Measurements from ENCODE around the gene TEAD4. TPM values are rescaled to one million over a fixed set of nuclear protein-coding genes. Genes with fewer than 3 reads are reported as not detected.

Gene TEAD4
- total RNA-seq (ENCODE audit: insufficient read depth, low replicate concordance), result 2.4 TPM

- peak; percentile 73 for DNase-seq (ENCODE audit: low spot score)
Observed at GRCh38 chr12:2959192-2959504, at the start of gene TEAD4. Gene TEAD4 (plus strand): TSS chr12:2959397.

GRCh38 chr12:2912216-2912575 is 47.0 kb upstream of the TEAD4 start:
- no peak for DNase-seq (ENCODE audit: low spot score)

GRCh38 chr12:2919249-2919648 is 39.9 kb upstream of the TEAD4 start:
- no peak for DNase-seq (ENCODE audit: low spot score)

- no peak for DNase-seq (ENCODE audit: low spot score)
Observed at GRCh38 chr12:2922329-2922728, 36.9 kb upstream of the TEAD4 start.

GRCh38 chr12:2923057-2923456 is 36.1 kb upstream of the TEAD4 start:
- no peak for DNase-seq (ENCODE audit: low spot score)

GRCh38 chr12:2924019-2924418 is 35.2 kb upstream of the TEAD4 start:
- DNase-seq (ENCODE audit: low spot score), result no peak

- DNase-seq (ENCODE audit: low spot score), result no peak
Observed at GRCh38 chr12:2925322-2925995, 33.7 kb upstream of the TEAD4 start.

GRCh38 chr12:2930865-2931264 is 28.3 kb upstream of the TEAD4 start:
- no peak for DNase-seq (ENCODE audit: low spot score)

- no peak for DNase-seq (ENCODE audit: low spot score)
Observed at GRCh38 chr12:2933586-2933985, 25.6 kb upstream of the TEAD4 start.

- no peak for DNase-seq (ENCODE audit: low spot score)
Observed at GRCh38 chr12:2934371-2934770, 24.8 kb upstream of the TEAD4 start.

- no peak for DNase-seq (ENCODE audit: low spot score)
Observed at GRCh38 chr12:2936301-2936700, 22.9 kb upstream of the TEAD4 start.

GRCh38 chr12:2937500-2937899 is 21.7 kb upstream of the TEAD4 start:
- no peak for DNase-seq (ENCODE audit: low spot score)

GRCh38 chr12:2939191-2939590 is 20.0 kb upstream of the TEAD4 start:
- DNase-seq (ENCODE audit: low spot score), result no peak

- DNase-seq (ENCODE audit: low spot score), result no peak
Observed at GRCh38 chr12:2940564-2940963, 18.6 kb upstream of the TEAD4 start.

- no peak for DNase-seq (ENCODE audit: low spot score)
Observed at GRCh38 chr12:2941524-2941923, 17.7 kb upstream of the TEAD4 start.

- DNase-seq (ENCODE audit: low spot score), result no peak
Observed at GRCh38 chr12:2944401-2945047, 14.7 kb upstream of the TEAD4 start.

- DNase-seq (ENCODE audit: low spot score), result no peak
Observed at GRCh38 chr12:2949411-2949810, 9.8 kb upstream of the TEAD4 start.

GRCh38 chr12:2955888-2956287 is 3.3 kb upstream of the TEAD4 start:
- DNase-seq (ENCODE audit: low spot score), result no peak

- no peak for DNase-seq (ENCODE audit: low spot score)
Observed at GRCh38 chr12:2957816-2958431, 1.3 kb upstream of the TEAD4 start.

- peak; percentile 67 for DNase-seq (ENCODE audit: low spot score)
Observed at GRCh38 chr12:2958432-2959191, 585 bp upstream of the TEAD4 start.

- peak; percentile 68 for DNase-seq (ENCODE audit: low spot score)
Observed at GRCh38 chr12:2959505-2960389, 550 bp downstream of the TEAD4 start.

Data from umbilical cord (tissue), 2 donors.